ENCODE results near the gene ITPR1.
A peak's percentile ranks its signal among the peaks of the same experiment; 100 is the strongest.

The ITPR1 gene

DNA sequence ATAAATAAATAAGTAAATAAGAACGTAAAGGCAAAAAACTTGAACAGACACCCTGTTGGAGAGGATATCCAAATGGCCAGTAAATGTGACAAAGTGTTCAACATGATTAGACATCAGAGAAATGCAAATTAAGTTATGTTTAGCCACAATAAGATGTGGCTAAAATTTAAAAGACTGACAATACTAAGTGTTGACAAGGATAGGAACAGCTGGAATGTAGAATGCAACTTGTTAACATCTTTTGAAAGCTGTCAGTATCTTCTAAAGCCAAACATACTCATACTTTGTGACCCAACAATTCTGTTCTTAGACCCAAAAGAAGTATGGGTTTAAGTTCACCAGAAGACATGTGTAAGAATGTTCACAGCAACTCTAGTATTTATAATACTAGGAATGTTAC, 197.1 kb downstream of the ITPR1 start:
- Mint-ChIP-seq H3K4me3 (no peak overlapping the region), H3K36me3 (peaks cover 60 to 78% of the 10 kb centered on the region in 2 donors), H3K27me3 (no peaks in the 10 kb centered on the region), H3K27ac (no peak overlapping the region), H3K4me1 (peaks cover 11 to 17% of the 10 kb centered on the region in 2 donors), H3K9me3 (peaks cover 0 to 3% of the 10 kb centered on the region in 2 donors)
- ATAC-seq (replicated peaks) = no peak
- no peak for DNase-seq

DNA sequence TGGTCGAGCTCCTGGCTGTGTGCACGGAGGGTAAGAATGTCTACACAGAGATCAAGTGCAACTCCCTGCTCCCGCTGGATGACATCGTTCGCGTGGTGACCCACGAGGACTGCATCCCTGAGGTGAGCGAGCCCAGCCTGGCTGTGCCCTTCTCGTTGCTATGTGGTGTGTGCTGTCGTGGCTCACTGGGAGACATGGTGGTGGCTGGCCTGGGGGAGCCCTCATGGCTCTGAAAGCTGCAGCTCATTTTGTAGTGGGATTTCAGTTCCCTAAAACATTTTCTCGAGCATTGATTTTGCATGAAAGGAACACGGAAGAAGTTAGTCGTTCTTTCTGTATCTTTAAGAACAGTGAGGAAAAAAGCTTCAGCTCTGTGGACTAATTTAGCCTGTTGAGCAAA, 200.5 kb downstream of the ITPR1 start:
- H3K27ac Mint-ChIP-seq = peak overlapping the region; percentile 89
- H3K4me1 Mint-ChIP-seq = peaks cover 11 to 17% of the 10 kb centered on the region in 2 donors
- H3K4me3 Mint-ChIP-seq = no peak overlapping the region
- ATAC-seq (replicated peaks) = peak; percentile 98 to 99
- DNase-seq = peak; percentile 39
- H3K27me3 Mint-ChIP-seq = no peaks in the 10 kb centered on the region
- H3K36me3 Mint-ChIP-seq = peaks cover 48 to 70% of the 10 kb centered on the region in 2 donors
- H3K9me3 Mint-ChIP-seq = no peaks in the 10 kb centered on the region

DNA sequence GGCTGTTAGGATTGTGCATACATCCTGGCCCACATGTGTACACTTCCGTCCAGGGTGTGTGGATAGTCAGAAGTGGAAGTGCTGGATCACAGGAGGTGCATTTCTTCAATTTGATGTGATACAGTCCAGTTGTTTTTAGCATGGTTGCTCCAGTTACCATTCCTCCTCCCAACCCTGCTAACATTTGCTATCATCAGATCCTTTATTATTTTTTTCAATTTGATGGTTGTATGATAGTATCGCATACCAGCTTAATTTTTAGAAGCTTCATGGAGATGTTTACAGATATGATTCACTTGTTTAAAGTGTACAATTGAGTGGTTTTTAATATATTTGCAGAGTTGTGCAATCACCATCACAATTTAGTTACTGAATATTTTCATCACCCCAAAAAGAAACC, 202.7 kb downstream of the ITPR1 start:
- H3K27me3 Mint-ChIP-seq = no peaks in the 10 kb centered on the region
- H3K36me3 Mint-ChIP-seq = peaks cover 47 to 65% of the 10 kb centered on the region in 2 donors
- ATAC-seq (replicated peaks) (no peak), DNase-seq (no peak)
- H3K9me3 Mint-ChIP-seq = no peaks in the 10 kb centered on the region
- H3K4me1 Mint-ChIP-seq = peaks cover 11 to 17% of the 10 kb centered on the region in 2 donors
- peak overlapping the region; percentile 72 for H3K27ac Mint-ChIP-seq
- H3K4me3 Mint-ChIP-seq = no peak overlapping the region

DNA sequence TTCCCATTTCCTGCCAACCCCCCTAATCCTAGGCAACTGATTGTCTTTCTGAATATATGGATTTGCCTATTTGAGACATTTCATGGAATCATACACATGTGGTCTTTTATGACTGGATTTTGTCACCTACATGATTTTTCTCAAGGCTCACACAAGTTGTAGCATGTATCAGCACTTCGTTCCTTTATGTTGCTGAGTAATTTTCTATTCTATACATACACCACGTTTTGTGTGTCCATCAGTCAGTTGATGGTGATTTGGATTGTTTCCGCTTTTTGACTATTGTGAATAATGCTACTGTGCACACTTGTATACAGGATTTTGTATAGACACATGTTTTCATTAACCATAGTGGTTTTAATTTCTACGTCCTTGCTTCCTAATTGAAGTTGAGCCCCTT, 203.1 kb downstream of the ITPR1 start:
- H3K9me3 Mint-ChIP-seq = no peaks in the 10 kb centered on the region
- ATAC-seq (replicated peaks) (no peak), DNase-seq (no peak)
- H3K27ac Mint-ChIP-seq = peak overlapping the region; percentile 11
- peaks cover 44 to 61% of the 10 kb centered on the region in 2 donors for H3K36me3 Mint-ChIP-seq
- no peaks in the 10 kb centered on the region for H3K27me3 Mint-ChIP-seq
- peaks cover 11 to 17% of the 10 kb centered on the region in 2 donors for H3K4me1 Mint-ChIP-seq
- no peak overlapping the region for H3K4me3 Mint-ChIP-seq

DNA sequence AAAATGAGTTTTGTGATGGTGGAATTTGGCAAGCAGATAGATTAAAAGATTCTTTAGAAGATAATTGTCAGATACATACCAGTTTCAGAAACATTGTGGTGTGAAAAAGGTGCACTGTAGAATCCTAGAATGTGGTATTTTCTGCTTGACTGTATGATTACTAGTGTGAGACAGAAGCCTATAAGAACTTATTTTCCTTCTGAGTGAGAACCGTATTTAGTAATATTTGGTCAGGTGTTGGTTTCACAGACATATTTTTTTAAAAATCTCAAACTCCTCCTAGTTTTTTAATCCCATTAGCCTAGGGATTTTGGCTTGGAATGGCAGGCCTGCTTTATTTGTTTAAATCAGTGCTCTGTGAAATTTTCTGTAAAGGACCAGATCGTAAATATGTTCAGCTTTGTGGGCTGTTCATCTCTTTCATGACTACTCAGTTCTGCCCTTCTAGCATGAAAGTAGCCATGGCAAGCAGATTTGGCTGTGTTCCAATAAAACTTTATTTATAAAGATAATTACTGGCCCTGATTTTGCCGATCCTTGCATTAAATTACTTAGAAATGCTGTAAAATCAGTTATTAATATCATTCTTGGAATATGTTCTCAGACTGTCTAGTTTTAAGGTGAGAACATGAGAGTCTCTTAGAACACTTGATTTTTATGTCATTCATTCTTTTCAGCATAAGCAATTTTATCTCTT, 205.1 kb downstream of the ITPR1 start:
- no peak overlapping the region for H3K27ac Mint-ChIP-seq
- H3K4me1 Mint-ChIP-seq = peaks cover 6% of the 10 kb centered on the region in 2 donors
- H3K9me3 Mint-ChIP-seq = no peaks in the 10 kb centered on the region
- H3K36me3 Mint-ChIP-seq = peaks cover 39 to 57% of the 10 kb centered on the region in 2 donors
- no peaks in the 10 kb centered on the region for H3K27me3 Mint-ChIP-seq
- ATAC-seq (replicated peaks) (no peak), DNase-seq (no peak)
- no peak overlapping the region for H3K4me3 Mint-ChIP-seq

DNA sequence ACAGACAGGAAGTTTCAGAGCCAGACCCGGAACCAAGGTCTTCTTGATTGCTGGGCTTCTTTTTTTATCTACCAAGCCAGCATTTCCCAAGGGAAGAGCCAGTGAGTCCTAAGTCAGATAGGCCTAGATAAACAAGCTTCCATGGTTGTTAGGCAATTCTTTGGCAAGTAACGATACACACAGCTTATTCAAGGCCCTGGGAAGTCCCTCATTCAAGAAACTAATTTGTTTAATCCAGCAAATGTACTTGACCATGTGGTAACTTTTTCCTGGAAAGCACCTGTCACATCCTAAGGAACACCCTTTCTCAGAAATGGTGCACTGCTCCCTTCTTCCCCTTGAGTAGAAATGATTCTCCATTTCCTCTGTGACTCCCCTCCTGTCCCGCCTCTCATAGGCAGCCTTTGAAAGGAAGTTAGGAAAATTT, 209.9 kb downstream of the ITPR1 start:
- H3K27me3 Mint-ChIP-seq = no peaks in the 10 kb centered on the region
- H3K4me3 Mint-ChIP-seq = no peak overlapping the region
- peaks cover 44 to 62% of the 10 kb centered on the region in 2 donors for H3K36me3 Mint-ChIP-seq
- ATAC-seq (replicated peaks) (no peak), DNase-seq (no peak)
- H3K9me3 Mint-ChIP-seq = no peaks in the 10 kb centered on the region
- H3K4me1 Mint-ChIP-seq = no peaks in the 10 kb centered on the region
- no peak overlapping the region for H3K27ac Mint-ChIP-seq

DNA sequence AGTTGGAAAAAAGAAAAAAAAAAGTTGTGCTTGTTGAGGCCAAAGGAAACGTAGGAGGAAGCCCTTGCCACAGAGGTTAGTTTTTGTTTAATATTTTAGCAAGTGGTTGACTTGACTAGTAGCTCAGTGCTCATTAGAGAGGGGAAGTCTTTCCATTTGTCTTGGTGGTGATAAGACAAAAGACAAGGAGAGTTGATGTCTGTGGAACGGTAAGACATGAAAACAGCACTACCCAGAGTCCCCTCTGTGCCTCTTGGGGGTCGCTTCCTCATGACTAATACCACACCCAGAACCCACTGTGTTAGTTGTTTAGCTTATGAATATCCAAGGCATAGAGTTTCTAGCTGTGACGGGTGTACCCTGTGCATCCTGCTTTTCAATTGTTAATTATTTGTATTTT, 211.4 kb downstream of the ITPR1 start:
- H3K4me1 Mint-ChIP-seq = no peaks in the 10 kb centered on the region
- DNase-seq (no peak), ATAC-seq (replicated peaks) (peak in 1 of 2 donors; percentile 51)
- peaks cover 42 to 62% of the 10 kb centered on the region in 2 donors for H3K36me3 Mint-ChIP-seq
- H3K9me3 Mint-ChIP-seq = no peaks in the 10 kb centered on the region
- no peaks in the 10 kb centered on the region for H3K27me3 Mint-ChIP-seq
- H3K27ac Mint-ChIP-seq = peak overlapping the region; percentile 71
- no peak overlapping the region for H3K4me3 Mint-ChIP-seq

DNA sequence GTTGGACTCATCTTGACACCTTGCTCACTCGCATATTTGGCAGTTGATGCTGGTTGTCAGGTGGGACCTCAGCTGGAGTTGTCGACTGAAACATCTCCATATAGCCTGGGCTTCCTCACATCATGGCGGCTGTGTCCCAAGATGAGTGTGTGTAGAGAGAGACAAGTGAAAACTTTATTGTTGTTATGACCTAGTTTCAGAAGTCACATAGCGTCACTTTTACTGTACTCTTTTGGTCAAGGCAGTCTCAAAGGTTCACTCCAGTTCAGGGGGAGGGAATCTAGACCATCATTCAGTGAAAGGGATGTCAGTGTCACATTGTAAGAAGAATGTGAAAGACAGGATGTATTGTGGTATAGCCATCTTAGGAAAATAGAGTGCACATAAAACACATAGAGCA, 214.2 kb downstream of the ITPR1 start:
- peaks cover 47 to 66% of the 10 kb centered on the region in 2 donors for H3K36me3 Mint-ChIP-seq
- H3K27me3 Mint-ChIP-seq = no peaks in the 10 kb centered on the region
- no peaks in the 10 kb centered on the region for H3K9me3 Mint-ChIP-seq
- no peak overlapping the region for H3K4me3 Mint-ChIP-seq
- DNase-seq (no peak), ATAC-seq (replicated peaks) (no peak)
- no peak overlapping the region for H3K27ac Mint-ChIP-seq
- peaks cover 2 to 7% of the 10 kb centered on the region in 2 donors for H3K4me1 Mint-ChIP-seq

DNA sequence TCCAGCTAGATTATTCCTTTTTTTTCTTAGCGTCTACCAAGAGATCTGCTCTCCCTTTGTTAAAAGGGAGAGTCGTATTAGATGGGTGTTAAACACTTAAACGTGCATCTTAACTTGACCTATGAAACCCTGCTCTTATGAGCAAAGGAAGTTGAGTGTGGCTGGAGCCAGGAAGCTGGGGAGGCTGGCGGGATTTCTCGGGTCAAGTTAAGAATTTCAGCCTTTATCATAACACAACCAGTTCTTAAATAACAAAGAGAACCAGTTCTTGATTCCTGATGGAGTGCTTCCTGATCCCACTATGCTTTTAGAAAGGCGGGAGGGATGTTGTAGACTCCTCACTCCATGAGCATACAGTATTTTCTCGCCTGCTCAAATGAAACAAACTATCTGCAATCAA, 215.1 kb downstream of the ITPR1 start:
- peaks cover 42 to 62% of the 10 kb centered on the region in 2 donors for H3K36me3 Mint-ChIP-seq
- no peaks in the 10 kb centered on the region for H3K27me3 Mint-ChIP-seq
- H3K27ac Mint-ChIP-seq = peak overlapping the region; percentile 49
- ATAC-seq (replicated peaks) = no peak
- no peak overlapping the region for H3K4me3 Mint-ChIP-seq
- H3K4me1 Mint-ChIP-seq = peaks cover 2 to 7% of the 10 kb centered on the region in 2 donors
- DNase-seq = no peak
- no peaks in the 10 kb centered on the region for H3K9me3 Mint-ChIP-seq

DNA sequence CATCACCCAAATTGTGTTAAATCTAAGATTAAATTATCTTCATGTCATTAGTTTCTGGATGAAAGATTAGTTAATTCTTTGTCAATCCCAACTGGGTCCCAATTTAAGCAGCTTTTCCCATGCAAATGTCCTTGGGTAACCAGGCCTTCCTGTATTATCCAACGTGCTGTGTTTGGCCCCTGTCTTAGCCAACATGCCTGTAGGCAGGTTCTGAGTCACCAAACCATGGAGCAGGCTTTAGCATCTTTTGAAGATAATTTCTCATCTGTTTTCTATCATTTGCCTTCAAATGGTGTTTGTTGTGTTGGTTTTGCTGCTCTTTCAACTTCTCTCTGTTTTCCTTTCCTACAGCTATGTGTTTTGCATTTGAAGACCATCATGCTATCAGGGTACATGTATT, 216.2 kb downstream of the ITPR1 start:
- H3K4me3 Mint-ChIP-seq = no peak overlapping the region
- no peak overlapping the region for H3K27ac Mint-ChIP-seq
- no peaks in the 10 kb centered on the region for H3K9me3 Mint-ChIP-seq
- DNase-seq (no peak), ATAC-seq (replicated peaks) (no peak)
- no peaks in the 10 kb centered on the region for H3K27me3 Mint-ChIP-seq
- H3K4me1 Mint-ChIP-seq = peaks cover 2 to 7% of the 10 kb centered on the region in 2 donors
- peaks cover 38 to 63% of the 10 kb centered on the region in 2 donors for H3K36me3 Mint-ChIP-seq

DNA sequence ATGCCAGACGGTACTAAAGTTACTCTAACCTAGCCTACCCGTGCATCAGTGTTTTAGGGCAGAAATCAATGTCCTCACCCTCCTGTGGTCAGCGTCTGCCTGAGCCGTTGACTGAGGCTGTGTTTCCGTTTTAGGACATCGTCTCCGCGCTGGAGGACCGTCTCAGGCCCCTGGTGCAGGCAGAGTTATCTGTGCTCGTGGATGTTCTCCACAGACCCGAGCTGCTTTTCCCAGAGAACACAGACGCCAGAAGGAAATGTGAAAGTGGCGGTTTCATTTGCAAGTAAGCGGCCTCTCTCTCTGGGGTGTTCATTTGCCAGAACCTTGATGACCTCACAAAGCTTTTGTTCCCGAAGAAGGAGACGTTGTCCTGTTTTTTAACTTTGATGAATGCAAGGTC, 217.0 kb downstream of the ITPR1 start:
- no peak for DNase-seq
- no peaks in the 10 kb centered on the region for H3K27me3 Mint-ChIP-seq
- no peak for ATAC-seq (replicated peaks)
- H3K4me1 Mint-ChIP-seq = peaks cover 2 to 7% of the 10 kb centered on the region in 2 donors
- H3K27ac Mint-ChIP-seq = no peak overlapping the region
- H3K36me3 Mint-ChIP-seq = peaks cover 33 to 63% of the 10 kb centered on the region in 2 donors
- no peak overlapping the region for H3K4me3 Mint-ChIP-seq
- no peaks in the 10 kb centered on the region for H3K9me3 Mint-ChIP-seq

DNA sequence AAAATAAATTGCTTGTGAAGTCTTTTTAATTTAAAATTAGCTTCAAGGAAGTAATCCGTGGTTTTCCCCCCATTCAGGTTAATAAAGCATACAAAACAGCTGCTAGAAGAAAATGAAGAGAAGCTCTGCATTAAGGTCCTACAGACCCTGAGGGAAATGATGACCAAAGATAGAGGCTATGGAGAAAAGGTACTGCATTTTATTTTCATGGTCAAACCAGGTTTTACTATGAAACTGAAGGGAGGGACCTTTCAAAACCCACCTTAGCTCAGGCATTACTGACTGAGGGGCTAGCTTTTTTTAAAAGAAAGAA, 218.5 kb downstream of the ITPR1 start:
- H3K36me3 Mint-ChIP-seq = peaks cover 24 to 51% of the 10 kb centered on the region in 2 donors
- H3K4me1 Mint-ChIP-seq = peaks cover 2 to 7% of the 10 kb centered on the region in 2 donors
- DNase-seq (no peak), ATAC-seq (replicated peaks) (peak in 1 of 2 donors; percentile 14)
- H3K27me3 Mint-ChIP-seq = no peaks in the 10 kb centered on the region
- no peaks in the 10 kb centered on the region for H3K9me3 Mint-ChIP-seq
- H3K27ac Mint-ChIP-seq = peak overlapping the region; percentile 32
- no peak overlapping the region for H3K4me3 Mint-ChIP-seq

DNA sequence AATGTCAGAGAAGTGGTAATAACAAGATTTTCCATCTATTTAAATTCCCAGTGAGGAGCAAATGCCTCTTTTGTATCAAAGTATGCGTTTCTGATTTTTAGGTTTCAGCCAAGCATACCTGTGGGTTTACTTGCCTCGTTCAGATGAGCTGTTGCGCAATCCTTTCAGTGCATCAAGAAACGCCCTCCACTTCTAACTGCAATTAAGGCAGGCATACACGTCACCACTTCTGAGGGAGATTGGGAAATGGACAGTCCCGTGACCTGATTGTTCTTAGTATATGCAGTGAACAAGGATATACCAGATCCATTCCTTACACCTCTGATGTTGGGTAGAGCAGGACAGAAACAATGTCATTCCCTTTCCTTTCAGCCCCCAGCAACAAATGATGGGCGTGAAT, 219.0 kb downstream of the ITPR1 start:
- DNase-seq = no peak
- Mint-ChIP-seq H3K27ac (no peak overlapping the region), H3K4me1 (peaks cover 2 to 11% of the 10 kb centered on the region in 2 donors), H3K4me3 (no peak overlapping the region), H3K27me3 (no peaks in the 10 kb centered on the region), H3K36me3 (peaks cover 26 to 53% of the 10 kb centered on the region in 2 donors), H3K9me3 (no peaks in the 10 kb centered on the region)
- no peak for ATAC-seq (replicated peaks)

DNA sequence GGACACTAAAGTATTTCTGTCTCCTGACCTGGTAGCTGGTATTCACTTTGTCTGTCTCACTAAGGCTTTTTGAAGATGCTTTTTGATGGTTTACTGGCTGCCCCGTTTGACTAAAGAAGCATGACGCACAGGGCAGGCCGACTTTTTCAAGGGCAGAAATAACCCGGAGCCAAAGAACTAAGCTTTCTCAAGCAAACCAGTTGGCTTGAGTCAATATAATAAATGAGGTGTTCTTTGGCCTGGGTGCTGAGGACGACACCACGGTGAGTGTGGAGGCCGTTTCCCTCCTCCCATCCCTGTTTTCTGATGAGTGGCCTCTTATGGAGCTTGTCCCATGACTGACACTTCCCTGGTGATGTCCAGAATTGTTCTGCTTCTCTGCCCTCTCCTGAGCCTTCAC, 220.9 kb downstream of the ITPR1 start:
- H3K4me3 Mint-ChIP-seq = no peak overlapping the region
- H3K9me3 Mint-ChIP-seq = no peaks in the 10 kb centered on the region
- H3K4me1 Mint-ChIP-seq = peaks cover 2 to 14% of the 10 kb centered on the region in 2 donors
- H3K36me3 Mint-ChIP-seq = peaks cover 32 to 54% of the 10 kb centered on the region in 2 donors
- no peak for ATAC-seq (replicated peaks)
- peak overlapping the region; percentile 59 for H3K27ac Mint-ChIP-seq
- no peak for DNase-seq
- H3K27me3 Mint-ChIP-seq = no peaks in the 10 kb centered on the region

DNA sequence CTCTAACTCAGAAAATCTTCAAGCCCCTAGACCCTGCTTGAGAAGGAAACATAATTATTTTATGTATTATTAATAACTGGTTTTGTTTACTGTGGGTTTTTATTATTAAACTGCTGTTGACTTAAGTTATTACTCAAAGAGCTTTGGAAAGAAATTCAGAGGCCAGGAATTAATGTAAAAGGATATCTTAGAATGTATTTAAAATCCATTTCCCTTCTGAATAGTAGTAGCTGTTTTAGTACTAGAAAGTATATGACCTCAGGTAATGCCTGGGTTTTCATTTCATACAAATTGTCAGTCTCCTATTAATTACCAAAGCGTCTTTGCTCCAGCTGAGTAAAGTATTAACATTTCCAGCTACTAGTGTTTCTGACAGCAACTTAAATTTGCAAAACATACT, 223.1 kb downstream of the ITPR1 start:
- DNase-seq (no peak), ATAC-seq (replicated peaks) (no peak)
- H3K36me3 Mint-ChIP-seq = peaks cover 23 to 58% of the 10 kb centered on the region in 2 donors
- H3K27me3 Mint-ChIP-seq = no peaks in the 10 kb centered on the region
- no peak overlapping the region for H3K27ac Mint-ChIP-seq
- H3K4me1 Mint-ChIP-seq = peaks cover 1 to 17% of the 10 kb centered on the region in 2 donors
- H3K9me3 Mint-ChIP-seq = no peaks in the 10 kb centered on the region
- H3K4me3 Mint-ChIP-seq = no peak overlapping the region
